ENCODE data around the gene HNF4A. TPM values are rescaled to one million over a fixed set of nuclear protein-coding genes. Genes with fewer than 3 reads are reported as not detected.

The HNF4A gene
- total and polyA plus RNA-seq, 2 of the 13 experiments (the other 11 are each of a cell fraction or from before 2014, with no cell fraction given): 80.9 to 169 TPM

- no peak for TF ChIP-seq ZXDC (CRISPR knock-in tag; IDR thresholded peaks at IDR 0.05)
- no peak for TF ChIP-seq SMAD3 (CRISPR knock-in tag; IDR thresholded peaks at IDR 0.05)
- no peak for TF ChIP-seq AHDC1 (CRISPR knock-in tag; IDR thresholded peaks at IDR 0.05; ENCODE audit: borderline replicate concordance)
- TF ChIP-seq ZNF501 (CRISPR knock-in tag; IDR thresholded peaks at IDR 0.05): no peak
- TF ChIP-seq ZNF446 (CRISPR knock-in tag; IDR thresholded peaks at IDR 0.05): peak; percentile 61; the same call in 1 of the 2 replicates
- TF ChIP-seq NPAS2 (CRISPR knock-in tag; IDR thresholded peaks at IDR 0.05; ENCODE audit: borderline replicate concordance): no peak
- no peak for TF ChIP-seq ETV6 (CRISPR knock-in tag; conservative IDR thresholded peaks at IDR 0.05)
- TF ChIP-seq AGO1 (IDR thresholded peaks at IDR 0.05; ENCODE audit: low read depth, low read length, poor library complexity, severe bottlenecking): no peak
- TF ChIP-seq BATF2 (CRISPR knock-in tag; IDR thresholded peaks at IDR 0.05): no peak
- TF ChIP-seq ZBTB34 (CRISPR knock-in tag; IDR thresholded peaks at IDR 0.05): no peak
- peak; percentile 29 for TF ChIP-seq AGO2 (optimal IDR thresholded peaks at IDR 0.05; ENCODE audit: low read depth, low read length)
- no peak for TF ChIP-seq DRAP1 (CRISPR knock-in tag; IDR thresholded peaks at IDR 0.05)
- TF ChIP-seq ZNF747 (CRISPR knock-in tag; IDR thresholded peaks at IDR 0.05; ENCODE audit: borderline replicate concordance): no peak
- TF ChIP-seq ZNF597 (CRISPR knock-in tag; IDR thresholded peaks at IDR 0.05): no peak
- no peak for TF ChIP-seq SRSF1 (optimal IDR thresholded peaks at IDR 0.05; ENCODE audit: low read depth, low read length)
- no peak; the same call in 1 of the 2 replicates for TF ChIP-seq NFYB (CRISPR knock-in tag; IDR thresholded peaks at IDR 0.05)
Observed at GRCh38 chr20:44393608-44394451, 38.3 kb downstream of the HNF4A start (continued).
